ENCODE data around the gene LAMB4.

DNA sequence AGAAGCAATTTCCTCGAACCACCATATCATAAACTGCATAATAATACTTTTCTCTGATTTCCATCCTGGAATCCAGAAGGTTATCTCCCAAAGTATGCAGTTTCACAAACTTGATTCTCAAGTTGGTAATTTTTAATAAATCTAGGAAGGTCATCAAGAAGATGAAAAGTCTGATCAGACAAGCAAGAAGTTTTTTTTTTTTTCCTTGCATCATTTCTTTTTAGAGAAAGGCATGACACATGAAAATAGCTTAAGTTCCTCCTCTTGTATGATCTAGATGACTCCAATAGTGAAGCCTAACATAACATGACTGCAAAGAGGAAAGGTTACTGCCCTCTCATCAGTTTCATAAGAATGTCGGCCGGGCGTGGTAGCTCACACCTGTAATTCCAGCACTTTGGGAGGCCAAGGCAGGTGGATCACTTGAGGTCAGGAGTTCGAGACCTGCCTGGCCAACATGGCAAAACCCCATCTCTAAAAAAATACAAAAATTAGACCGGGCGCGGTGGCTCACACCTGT is 149.4 kb downstream of the LAMB4 start:
- no peak for TF ChIP-seq EZH2 (IDR thresholded peaks at IDR 0.05; ENCODE audit: low read length, missing control alignments)
- TF ChIP-seq, protein P1, sequence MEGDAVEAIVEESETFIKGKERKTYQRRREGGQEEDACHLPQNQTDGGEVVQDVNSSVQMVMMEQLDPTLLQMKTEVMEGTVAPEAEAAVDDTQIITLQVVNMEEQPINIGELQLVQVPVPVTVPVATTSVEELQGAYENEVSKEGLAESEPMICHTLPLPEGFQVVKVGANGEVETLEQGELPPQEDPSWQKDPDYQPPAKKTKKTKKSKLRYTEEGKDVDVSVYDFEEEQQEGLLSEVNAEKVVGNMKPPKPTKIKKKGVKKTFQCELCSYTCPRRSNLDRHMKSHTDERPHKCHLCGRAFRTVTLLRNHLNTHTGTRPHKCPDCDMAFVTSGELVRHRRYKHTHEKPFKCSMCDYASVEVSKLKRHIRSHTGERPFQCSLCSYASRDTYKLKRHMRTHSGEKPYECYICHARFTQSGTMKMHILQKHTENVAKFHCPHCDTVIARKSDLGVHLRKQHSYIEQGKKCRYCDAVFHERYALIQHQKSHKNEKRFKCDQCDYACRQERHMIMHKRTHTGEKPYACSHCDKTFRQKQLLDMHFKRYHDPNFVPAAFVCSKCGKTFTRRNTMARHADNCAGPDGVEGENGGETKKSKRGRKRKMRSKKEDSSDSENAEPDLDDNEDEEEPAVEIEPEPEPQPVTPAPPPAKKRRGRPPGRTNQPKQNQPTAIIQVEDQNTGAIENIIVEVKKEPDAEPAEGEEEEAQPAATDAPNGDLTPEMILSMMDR (conservative IDR thresholded peaks at IDR 0.05 in 1 of 2, IDR thresholded peaks at IDR 0.05 in 1 of 2; ENCODE audit: low read depth in 1 of 2, low read length in 2 of 2) = no peak
